CD4-positive, alpha-beta T cell (primary cell): ENCODE measurements around the gene KRTAP10-2. TPM values are rescaled to one million over a fixed set of nuclear protein-coding genes. Genes with fewer than 3 reads are reported as not detected.

Experiments used
- ATAC-seq: fragments of 200-7000 bp; cut with Tn5 transposase; one replicate; pipeline ENCODE4 v1.10.0; 2022; ENCODE audit warnings: mild to moderate bottlenecking; ENCODE audit not compliant: poor library complexity
- CTCF ChIA-PET: fragments of 350-600 bp; sonication (Branson Sonifier 250); formaldehyde crosslinking; loops from one replicate; lab custom pipeline; 2021; ENCODE audit warnings: antibody characterized with exemption, inconsistent platforms; lab: Charles Lee
- POLR2A ChIA-PET: fragments of 350-600 bp; sonication (Branson Sonifier 250); formaldehyde crosslinking; loops from one replicate; lab custom pipeline; 2021; ENCODE audit warnings: antibody characterized with exemption, inconsistent platforms; lab: Charles Lee
- DNase-seq, 14 experiments: peaks; one replicate each; pipeline ENCODE4 v3.0.0-alpha.2; 2013 to 2020; ENCODE audit warnings: mixed read lengths in 2 of 14
- H3K27ac ChIP-seq, 2 donors: one replicate each; pipeline versions ENCODE4 v1.5.1 to v1.7.0; 2013; ENCODE audit warnings: low read length in 2 of 2, low read depth in 1 of 2, mild to moderate bottlenecking in 1 of 2
- H3K27me3 ChIP-seq, 2 experiments: 1 replicate in 1 of 2; 2 replicates in 1 of 2; pipeline versions ENCODE4 v1.6.1 to v1.7.0; 2013; ENCODE audit warnings: low read length in 2 of 2, control low read depth in 1 of 2, mild to moderate bottlenecking in 1 of 2, moderate library complexity in 1 of 2; ENCODE audit not compliant: insufficient read depth in 2 of 2, control insufficient read depth in 1 of 2
- H3K36me3 ChIP-seq: one replicate; pipeline ENCODE4 v1.6.1; 2013; ENCODE audit warnings: low read length, control low read depth; ENCODE audit not compliant: insufficient read depth
- H3K4me1 ChIP-seq: one replicate; pipeline ENCODE4 v1.6.1; 2013; ENCODE audit warnings: low read length, control low read depth; ENCODE audit not compliant: insufficient read depth
- H3K4me3 ChIP-seq: one replicate; pipeline ENCODE4 v1.5.1; 2013; ENCODE audit warnings: mild to moderate bottlenecking, low read length, moderate library complexity
- H3K9me3 ChIP-seq, 2 experiments: 1 replicate in 1 of 2; 2 replicates in 1 of 2; pipeline versions ENCODE4 v1.6.1 to v1.7.0; 2013; ENCODE audit warnings: low read length in 2 of 2, mild to moderate bottlenecking in 2 of 2, control low read depth in 1 of 2, moderate library complexity in 1 of 2; ENCODE audit not compliant: control insufficient read depth in 1 of 2, insufficient read depth in 1 of 2
- H3K27ac Mint-ChIP-seq: one replicate; pipeline ENCODE4 v1.8.0; 2020; ENCODE audit warnings: mixed read lengths
- H3K27me3 Mint-ChIP-seq: one replicate; pipeline ENCODE4 v1.8.0; 2021; ENCODE audit warnings: mixed read lengths
- H3K36me3 Mint-ChIP-seq: one replicate; pipeline ENCODE4 v1.8.0; 2021; ENCODE audit warnings: low read depth, mixed read lengths
- H3K4me1 Mint-ChIP-seq: one replicate; pipeline ENCODE4 v1.8.0; 2021; ENCODE audit warnings: low read depth, mixed read lengths
- H3K4me3 Mint-ChIP-seq: one replicate; pipeline ENCODE4 v1.8.0; 2020; ENCODE audit warnings: mild to moderate bottlenecking, mixed read lengths
- H3K9me3 Mint-ChIP-seq: one replicate; pipeline ENCODE4 v1.8.0; 2020; ENCODE audit warnings: mixed read lengths
- CTCF ChIP-seq: fragments of 200-600 bp; IDR thresholded peaks from one replicate; pipeline ENCODE4 v1.8.0; 2022; ENCODE audit warnings: antibody characterized with exemption, mild to moderate bottlenecking
- intact Hi-C, 2 experiments: fragments of 100-400 bp; cut with DNase I in 1 of 2; cut with micrococcal nuclease in 1 of 2; formaldehyde crosslinking; loops; one replicate each; pipeline versions ENCODE4 v1.15.1 to v1.9.0; 2023 to 2025; cut with DNase I, micrococcal nuclease
- total RNA-seq, 174 experiments: library from RNA in 2 of 174; stranded (reverse) in 2 of 174; gene quantifications; one replicate each; pipeline ENCODE4 v1.2.3 and lab custom pipeline; 2021 to 2026

The KRTAP10-2 gene
- total RNA-seq, 2 experiments from 2014 or later = not detected

- Mint-ChIP-seq H3K4me1 (no peaks in the 10 kb centered on the region), H3K4me3 (no peak overlapping the region), H3K9me3 (no peaks in the 10 kb centered on the region), H3K36me3 (no peaks in the 10 kb centered on the region), H3K27ac (no peak overlapping the region), H3K27me3 (no peaks in the 10 kb centered on the region)
- H3K27ac ChIP-seq = no peak overlapping the region
- TF ChIP-seq CTCF = no peak
- no peaks in the 10 kb centered on the region for H3K27me3 ChIP-seq
- no peak overlapping the region for H3K4me3 ChIP-seq
- CTCF ChIA-PET = no interaction called here
- DNase-seq (no peak), ATAC-seq (no peak)
- no peaks in the 10 kb centered on the region for H3K36me3 ChIP-seq
- H3K9me3 ChIP-seq = no peaks in the 10 kb centered on the region
- POLR2A ChIA-PET = no interaction called here
- peaks cover 18% of the 10 kb centered on the region for H3K4me1 ChIP-seq
- intact Hi-C loops = loop anchor here in 1 of 2 experiments (10.0 kb wide), 1 partner anchor 616 kb away; no protein-coding TSS in a partner anchor
Measured at GRCh38 chr21:44508426-44508710, 42.9 kb downstream of the KRTAP10-2 start.

GRCh38 chr21:44507673-44508425, 43.5 kb downstream of the KRTAP10-2 start:
- POLR2A ChIA-PET = no interaction called here
- Mint-ChIP-seq H3K27ac (no peak overlapping the region), H3K27me3 (no peaks in the 10 kb centered on the region), H3K9me3 (no peaks in the 10 kb centered on the region), H3K4me3 (no peak overlapping the region), H3K4me1 (no peaks in the 10 kb centered on the region), H3K36me3 (no peaks in the 10 kb centered on the region)
- Histone ChIP-seq H3K27me3 (no peaks in the 10 kb centered on the region), H3K27ac (no peak overlapping the region), H3K4me3 (no peak overlapping the region), H3K9me3 (no peaks in the 10 kb centered on the region), H3K4me1 (peaks cover 18% of the 10 kb centered on the region), H3K36me3 (no peaks in the 10 kb centered on the region)
- intact Hi-C loops = loop anchor here in 1 of 2 experiments (10.0 kb wide), 1 partner anchor 617 kb away; no protein-coding TSS in a partner anchor
- CTCF ChIA-PET = no interaction called here
- no peak for TF ChIP-seq CTCF
- DNase-seq (no peak), ATAC-seq (no peak)

GRCh38 chr21:44506279-44507255, 44.7 kb downstream of the KRTAP10-2 start:
- no peak for DNase-seq
- ChIA-PET POLR2A (no interaction called here), CTCF (no interaction called here)
- no peak for ATAC-seq
- Mint-ChIP-seq H3K27me3 (no peaks in the 10 kb centered on the region), H3K4me1 (no peaks in the 10 kb centered on the region), H3K36me3 (no peaks in the 10 kb centered on the region), H3K9me3 (no peaks in the 10 kb centered on the region), H3K4me3 (no peak overlapping the region), H3K27ac (no peak overlapping the region)
- Histone ChIP-seq H3K4me1 (peaks cover 18% of the 10 kb centered on the region), H3K9me3 (no peaks in the 10 kb centered on the region), H3K27me3 (no peaks in the 10 kb centered on the region), H3K4me3 (no peak overlapping the region), H3K36me3 (no peaks in the 10 kb centered on the region), H3K27ac (no peak overlapping the region)
- TF ChIP-seq CTCF = no peak
- intact Hi-C loops = loop anchor here in 1 of 2 experiments (10.0 kb wide), 1 partner anchor 618 kb away; no protein-coding TSS in a partner anchor
